ENCODE measurements around the gene LRIT1.

LRIT1 gene

GRCh38 chr10:84248794-84249193 lies 7.4 kb upstream of the LRIT1 start:
- no peak for TF ChIP-seq CREB5 (CRISPR knock-in tag; IDR thresholded peaks at IDR 0.05; ENCODE audit: low read depth)
- TF ChIP-seq RARB (CRISPR knock-in tag; IDR thresholded peaks at IDR 0.05) = no peak
- TF ChIP-seq CSRNP3 (CRISPR knock-in tag; IDR thresholded peaks at IDR 0.05) = no peak
- no peak for TF ChIP-seq TCF4 (CRISPR knock-in tag; IDR thresholded peaks at IDR 0.05; ENCODE audit: borderline replicate concordance)
- TF ChIP-seq ZNF565 (CRISPR knock-in tag; conservative IDR thresholded peaks at IDR 0.05; ENCODE audit: low read depth) = no peak
- no peak for TF ChIP-seq BACH2 (CRISPR knock-in tag; IDR thresholded peaks at IDR 0.05; ENCODE audit: borderline replicate concordance)
- no peak for TF ChIP-seq SNAI2 (CRISPR knock-in tag; IDR thresholded peaks at IDR 0.05)
- no peak for ATAC-seq

- ATAC-seq = no peak
- TF ChIP-seq POU6F1 (CRISPR knock-in tag; IDR thresholded peaks at IDR 0.05; ENCODE audit: borderline replicate concordance, low read depth) (no peak), ZFP30 (CRISPR knock-in tag; IDR thresholded peaks at IDR 0.05) (no peak), CSDC2 (CRISPR knock-in tag; IDR thresholded peaks at IDR 0.05) (no peak), TOX (CRISPR knock-in tag; IDR thresholded peaks at IDR 0.05; ENCODE audit: borderline replicate concordance) (no peak), BACH2 (CRISPR knock-in tag; IDR thresholded peaks at IDR 0.05; ENCODE audit: borderline replicate concordance) (no peak), ISL1 (CRISPR knock-in tag; IDR thresholded peaks at IDR 0.05) (no peak), ZNF70 (CRISPR knock-in tag; IDR thresholded peaks at IDR 0.05) (no peak), ARNTL (CRISPR knock-in tag; IDR thresholded peaks at IDR 0.05; ENCODE audit: borderline replicate concordance, low read depth) (no peak), OSR1 (CRISPR knock-in tag; IDR thresholded peaks at IDR 0.05) (no peak)
Measured at GRCh38 chr10:84247496-84247895, 6.2 kb upstream of the LRIT1 start.

GRCh38 chr10:84244651-84245270 lies 3.4 kb upstream of the LRIT1 start, which contains the start of gene RGR:
TSS of gene RGR (plus strand) at chr10:84245053. CDS start at chr10:84245091, 38 bp downstream.
- no peak for TF ChIP-seq PPARA (CRISPR knock-in tag; IDR thresholded peaks at IDR 0.05; ENCODE audit: borderline replicate concordance)
- no peak for TF ChIP-seq SNAI2 (CRISPR knock-in tag; IDR thresholded peaks at IDR 0.05)
- TF ChIP-seq PATZ1 (CRISPR knock-in tag; IDR thresholded peaks at IDR 0.05; ENCODE audit: borderline replicate concordance) = no peak
- no peak for TF ChIP-seq BACH2 (CRISPR knock-in tag; IDR thresholded peaks at IDR 0.05; ENCODE audit: borderline replicate concordance)
- TF ChIP-seq GLIS3 (CRISPR knock-in tag; IDR thresholded peaks at IDR 0.05) = no peak
- TF ChIP-seq CREB5 (CRISPR knock-in tag; IDR thresholded peaks at IDR 0.05; ENCODE audit: low read depth) = no peak
- TF ChIP-seq ZC3H10 (CRISPR knock-in tag; IDR thresholded peaks at IDR 0.05) = no peak
- TF ChIP-seq ZNF565 (CRISPR knock-in tag; conservative IDR thresholded peaks at IDR 0.05; ENCODE audit: low read depth) = no peak
- no peak for TF ChIP-seq ZFP30 (CRISPR knock-in tag; IDR thresholded peaks at IDR 0.05)
- no peak for TF ChIP-seq RARB (CRISPR knock-in tag; IDR thresholded peaks at IDR 0.05)
- no peak for TF ChIP-seq ISL1 (CRISPR knock-in tag; IDR thresholded peaks at IDR 0.05)
- no peak for TF ChIP-seq CSDC2 (CRISPR knock-in tag; IDR thresholded peaks at IDR 0.05)
- no peak for TF ChIP-seq ZFP3 (CRISPR knock-in tag; IDR thresholded peaks at IDR 0.05)
- TF ChIP-seq CSRNP3 (CRISPR knock-in tag; IDR thresholded peaks at IDR 0.05) = no peak
- TF ChIP-seq POU6F1 (CRISPR knock-in tag; IDR thresholded peaks at IDR 0.05; ENCODE audit: borderline replicate concordance, low read depth) = no peak
- ATAC-seq = no peak
